Kidney tubule cell (primary cell): ENCODE data around the gene SEMA6B.
"Not testable (repeated sequence)": the region's sequence is repeated elsewhere in the genome, so short reads cannot be mapped to it uniquely, and the experiment has no call there.

ENCODE experiments used
- DNase-seq: peaks from one replicate; pipeline ENCODE4 v3.0.0-alpha.2; 2018; ENCODE audit warnings: low spot score

The SEMA6B gene

DNA sequence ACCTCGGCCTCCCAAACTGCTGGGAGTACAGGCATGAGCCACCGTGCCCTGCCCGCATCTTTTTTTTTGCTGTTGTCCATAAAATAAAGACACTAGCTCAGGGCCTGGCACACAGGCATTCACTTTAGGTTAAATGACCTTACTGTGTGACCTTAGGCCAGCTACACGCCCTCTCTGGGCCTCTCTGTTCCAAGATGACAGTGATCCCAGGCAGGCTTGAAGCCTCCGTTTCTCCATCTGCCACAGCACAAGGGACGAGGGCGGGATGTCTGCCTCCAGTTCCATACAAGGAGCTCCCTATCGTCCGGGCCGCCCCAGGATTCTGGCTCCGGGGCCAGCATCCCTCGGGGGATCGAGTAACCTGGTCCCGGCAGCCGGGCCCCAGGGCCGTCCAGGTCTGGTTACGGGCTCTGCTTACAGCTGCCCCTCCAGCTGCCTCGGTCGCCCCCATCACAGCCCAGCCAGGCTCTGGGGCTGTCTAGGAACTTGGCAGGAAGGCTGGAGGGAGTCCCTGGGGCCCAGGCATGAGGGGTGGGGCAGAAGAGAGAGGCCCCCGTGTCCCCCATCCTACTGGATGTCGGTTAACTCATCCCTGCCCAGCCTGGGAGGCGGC lies 11.9 kb upstream of the SEMA6B start:
- DNase-seq, result no peak

DNA sequence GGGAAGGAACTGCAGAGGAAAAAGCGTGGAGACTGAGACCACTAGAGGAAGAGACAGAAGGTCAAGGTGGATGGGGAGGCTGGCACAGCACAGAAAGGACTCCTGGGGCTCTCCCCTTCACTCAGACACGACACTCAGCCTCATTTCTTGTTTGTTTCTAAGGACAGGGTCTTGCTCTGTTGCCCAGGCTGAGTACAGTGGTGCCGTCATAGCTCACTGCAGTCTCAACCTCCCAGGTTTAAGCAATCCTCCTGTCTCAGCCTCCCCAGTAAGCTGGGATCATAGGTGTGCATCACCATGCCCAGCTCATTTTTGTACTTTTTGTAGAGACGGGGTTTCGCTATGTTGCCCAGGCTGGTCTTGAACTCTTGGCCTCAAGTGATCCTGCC lies 11.4 kb upstream of the SEMA6B start:
- DNase-seq, result no peak

DNA sequence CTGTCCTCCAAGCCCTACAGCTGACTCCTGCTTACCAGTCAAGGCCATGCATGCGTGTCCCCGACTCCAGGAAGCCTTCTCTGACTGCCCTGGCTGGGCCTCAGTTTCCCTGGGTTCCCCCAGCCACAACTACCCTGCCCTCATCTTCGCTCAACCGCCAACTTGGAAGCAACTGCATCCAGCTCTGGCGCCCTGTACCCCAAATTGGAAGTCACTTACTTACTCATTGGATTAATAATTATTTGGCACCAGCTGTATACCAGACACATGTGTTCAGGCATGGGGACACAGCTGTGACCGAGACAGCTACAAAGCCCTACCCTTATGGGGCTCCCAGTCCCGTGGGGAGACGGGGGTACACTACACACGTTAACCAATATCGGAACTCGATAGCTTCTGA lies 10.9 kb upstream of the SEMA6B start:
- DNase-seq, result no peak

DNA sequence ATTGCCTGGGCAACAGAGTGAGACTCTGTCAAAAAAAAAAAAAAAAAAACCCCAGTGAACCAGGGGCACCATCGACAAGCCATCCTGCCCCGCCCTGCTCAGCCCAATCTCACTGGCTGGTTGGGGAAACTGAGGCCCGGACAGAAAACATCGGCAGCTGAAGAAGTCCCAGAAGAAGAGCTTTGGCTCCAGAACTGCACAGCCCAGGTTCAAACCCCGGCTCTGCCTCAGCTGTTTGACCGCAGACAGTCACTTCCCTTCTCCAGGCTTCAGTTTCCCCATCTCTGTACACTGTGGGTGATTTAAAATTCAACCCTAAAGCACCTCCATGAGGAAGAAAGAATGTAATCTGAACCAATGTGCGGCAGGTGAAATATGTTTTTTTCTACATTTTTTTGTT lies 9.4 kb upstream of the SEMA6B start:
- DNase-seq, result no peak

DNA sequence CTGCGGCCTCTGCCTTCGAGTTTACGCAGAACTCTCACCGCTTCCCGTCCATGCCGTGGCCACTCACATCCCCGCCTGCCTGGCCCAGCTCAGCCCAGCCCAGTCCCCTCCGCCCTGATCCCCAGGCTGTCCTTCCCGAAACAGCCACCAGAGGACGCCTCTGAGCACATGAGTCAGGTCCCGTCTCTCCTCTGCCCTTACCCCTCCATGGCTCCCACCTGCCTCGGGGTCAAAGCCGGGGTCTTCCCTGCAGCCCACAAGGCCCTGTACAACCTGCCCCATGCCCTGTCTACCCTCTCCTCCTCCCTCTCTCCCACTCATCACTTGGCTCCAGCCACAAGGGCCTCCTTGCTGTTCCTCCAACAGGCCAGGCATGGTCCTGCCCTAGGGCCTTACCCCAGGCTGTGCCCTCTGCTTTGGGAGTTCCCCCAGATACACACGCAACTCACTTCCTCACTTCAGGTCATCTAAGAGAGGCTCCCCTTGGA lies 8.1 kb upstream of the SEMA6B start:
- peak; percentile 31 for DNase-seq

DNA sequence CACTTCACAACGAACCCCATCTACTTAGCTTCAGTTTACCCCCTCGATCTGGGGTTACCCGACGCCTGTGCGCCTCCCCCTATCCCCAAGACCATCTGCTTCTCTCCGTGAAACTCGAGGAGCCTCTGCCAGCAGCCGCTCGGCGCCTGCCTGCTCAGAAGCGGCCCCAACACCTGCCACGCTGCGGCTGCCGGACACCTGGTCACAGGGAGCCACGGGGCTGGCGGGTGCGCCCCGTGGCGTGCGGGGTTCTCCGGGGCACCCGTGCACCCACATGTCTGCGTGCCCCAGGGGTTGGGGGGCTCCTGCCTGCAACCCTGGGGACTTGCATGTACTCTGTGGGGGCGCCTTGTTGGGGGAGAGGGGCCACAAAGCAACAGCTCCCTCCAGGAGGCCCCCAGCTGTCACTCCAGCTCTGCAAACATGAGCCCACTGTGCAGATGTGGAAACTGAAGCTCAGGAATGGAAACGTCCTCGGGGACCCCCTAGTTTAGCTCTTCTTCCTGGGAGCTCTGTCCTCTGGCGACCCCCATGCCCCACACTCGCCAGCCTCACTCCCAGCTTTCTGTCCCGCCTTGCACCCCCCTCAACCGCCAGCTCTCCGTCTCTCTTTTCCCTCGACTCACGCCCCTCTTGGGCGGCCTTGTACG lies 7.0 kb upstream of the SEMA6B start:
- no peak for DNase-seq

DNA sequence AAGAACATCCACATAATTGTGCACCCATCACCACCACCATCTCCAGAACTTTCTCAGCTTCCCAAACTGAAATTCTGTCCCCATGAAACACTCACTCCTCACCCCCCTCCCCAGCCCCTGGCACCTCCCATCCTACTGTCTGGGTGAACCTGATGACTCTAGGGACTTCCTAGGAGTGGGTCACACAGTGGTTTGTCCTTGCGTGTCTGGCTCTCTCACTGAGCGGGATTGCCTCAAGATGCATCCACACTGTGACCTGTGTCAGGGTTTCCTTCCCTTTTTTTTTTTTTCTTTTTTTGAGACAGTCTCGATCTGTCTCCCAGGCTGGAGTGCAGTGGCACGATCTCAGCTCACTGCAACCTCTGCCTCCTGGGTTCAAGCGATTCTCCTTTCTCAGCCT lies 4.1 kb upstream of the SEMA6B start:
- DNase-seq, result not testable (repeated sequence)

DNA sequence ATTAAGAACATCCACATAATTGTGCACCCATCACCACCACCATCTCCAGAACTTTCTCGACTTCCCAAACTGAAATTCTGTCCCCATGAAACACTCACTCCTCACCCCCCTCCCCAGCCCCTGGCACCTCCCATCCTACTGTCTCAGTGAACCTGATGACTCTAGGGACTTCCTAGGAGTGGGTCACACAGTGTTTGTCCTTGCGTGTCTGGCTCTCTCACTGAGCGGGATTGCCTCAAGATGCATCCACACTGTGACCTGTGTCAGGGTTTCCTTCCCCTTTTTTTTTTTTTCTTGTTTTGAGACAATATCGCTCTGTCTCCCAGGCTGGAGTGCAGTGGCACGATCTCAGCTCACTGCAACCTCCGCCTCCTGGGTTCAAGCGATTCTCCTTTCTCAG lies 2.6 kb upstream of the SEMA6B start:
- DNase-seq, result not testable (repeated sequence)

DNA sequence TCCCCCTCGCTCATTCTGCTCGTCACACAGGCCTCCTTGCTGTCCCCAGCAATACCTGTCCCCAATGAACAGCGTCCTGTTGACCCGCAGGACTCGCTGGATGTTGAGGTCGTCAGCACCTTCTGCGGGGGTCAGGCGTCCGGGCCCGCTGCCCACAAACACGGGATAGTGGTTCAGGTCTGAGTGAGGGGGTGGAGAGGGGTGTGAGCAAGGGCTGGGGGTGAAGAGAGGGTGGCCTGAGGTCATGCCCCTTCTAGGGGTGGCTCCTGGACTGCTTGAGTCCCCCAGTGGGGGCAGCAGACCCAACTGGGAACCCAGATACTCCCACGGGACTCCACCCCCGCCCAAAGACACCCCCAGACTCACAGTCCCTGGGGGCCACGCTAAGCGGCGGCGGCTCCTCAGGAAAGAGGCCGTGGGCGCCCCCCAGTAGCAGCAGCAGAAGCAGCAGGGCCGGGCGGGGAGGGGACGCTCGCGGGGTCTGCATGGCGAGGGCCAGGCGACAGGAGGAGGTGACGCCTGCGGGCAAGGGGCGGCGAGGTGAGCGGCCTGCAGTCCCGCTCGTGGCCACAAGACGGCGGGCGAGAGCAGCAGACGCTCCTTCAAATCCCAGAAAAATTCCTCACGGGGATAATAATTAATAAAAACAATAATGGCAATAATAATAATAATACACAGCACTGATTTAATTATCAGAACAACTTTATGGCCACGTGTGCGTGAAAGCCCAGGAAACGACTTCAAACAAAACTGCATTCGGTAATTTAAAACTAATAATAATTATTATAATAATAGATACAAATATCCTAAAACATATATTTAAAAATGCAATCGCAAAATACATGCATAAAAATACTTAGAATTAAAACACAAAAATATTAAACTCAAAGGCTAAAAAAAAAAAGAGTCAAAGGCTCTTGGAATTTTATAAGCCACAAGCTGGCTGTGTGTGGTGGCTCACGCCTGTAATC lies 1.2 kb downstream of the SEMA6B start:
- DNase-seq, result peak; percentile 28

DNA sequence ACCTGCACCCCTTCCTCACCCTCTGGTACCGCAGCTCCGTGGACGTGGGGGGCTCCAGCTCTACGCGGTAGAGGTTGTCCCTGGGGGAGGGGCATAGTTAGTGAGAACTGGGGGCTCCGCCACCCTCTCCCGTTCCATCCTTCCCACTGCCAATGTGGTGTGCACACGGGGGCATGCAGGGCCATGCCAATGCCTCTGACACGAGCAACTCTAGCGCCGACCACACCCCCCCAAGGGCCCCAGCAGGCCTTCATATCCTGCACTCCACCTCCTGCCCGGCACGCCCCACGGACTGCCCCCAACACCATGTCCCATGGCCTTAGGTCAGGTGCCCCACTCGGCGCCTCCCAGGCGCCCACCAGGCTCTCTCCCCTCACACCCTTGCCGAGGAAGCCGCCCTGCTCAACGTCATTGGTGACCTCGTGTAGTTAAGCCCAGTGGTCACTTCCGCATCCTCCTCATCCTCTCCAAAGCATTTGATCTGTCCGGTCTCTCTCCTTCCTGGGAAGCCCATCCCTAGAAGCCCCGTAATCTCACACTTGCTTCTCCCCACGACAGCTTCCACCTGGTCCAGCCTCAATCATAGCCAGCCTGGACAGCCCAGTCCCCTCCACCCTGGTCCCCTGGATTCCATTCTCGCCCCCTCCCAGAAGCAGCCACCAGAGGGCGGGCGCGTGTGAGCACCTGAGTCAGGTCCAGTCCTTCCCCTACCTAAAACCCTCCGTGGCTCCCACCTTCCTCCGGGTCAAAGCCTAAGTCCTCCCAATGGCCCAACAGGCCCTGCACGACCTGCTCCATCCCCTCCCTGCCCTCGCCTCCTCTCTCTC lies 2.1 kb downstream of the SEMA6B start:
- DNase-seq, result no peak

DNA sequence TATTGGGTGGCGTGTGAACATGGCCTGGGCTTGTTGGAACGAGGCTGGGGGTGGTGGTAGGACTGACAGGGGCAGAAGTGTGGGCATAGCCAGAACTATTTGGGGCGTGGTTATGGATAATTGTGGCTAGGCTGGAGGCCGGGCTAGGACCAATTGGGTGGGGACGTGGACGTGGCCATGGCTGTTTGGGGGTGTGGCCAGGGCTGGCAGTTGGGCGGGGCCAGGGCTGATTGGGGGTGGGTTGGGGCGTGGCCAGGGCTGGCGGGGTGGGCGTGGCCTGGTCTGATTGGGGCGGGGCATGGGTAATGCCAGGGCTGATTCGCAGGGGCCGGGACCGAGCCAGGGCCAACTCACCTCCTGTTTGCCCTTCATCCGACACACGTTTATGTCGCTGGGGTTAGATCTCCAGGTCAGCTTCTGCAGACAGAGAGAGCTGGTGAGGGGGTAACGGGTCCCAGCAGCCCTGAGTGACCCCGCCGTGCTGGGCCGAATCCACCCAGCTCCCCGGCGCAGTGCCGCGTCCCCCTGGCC lies 2.8 kb downstream of the SEMA6B start:
- no peak for DNase-seq

DNA sequence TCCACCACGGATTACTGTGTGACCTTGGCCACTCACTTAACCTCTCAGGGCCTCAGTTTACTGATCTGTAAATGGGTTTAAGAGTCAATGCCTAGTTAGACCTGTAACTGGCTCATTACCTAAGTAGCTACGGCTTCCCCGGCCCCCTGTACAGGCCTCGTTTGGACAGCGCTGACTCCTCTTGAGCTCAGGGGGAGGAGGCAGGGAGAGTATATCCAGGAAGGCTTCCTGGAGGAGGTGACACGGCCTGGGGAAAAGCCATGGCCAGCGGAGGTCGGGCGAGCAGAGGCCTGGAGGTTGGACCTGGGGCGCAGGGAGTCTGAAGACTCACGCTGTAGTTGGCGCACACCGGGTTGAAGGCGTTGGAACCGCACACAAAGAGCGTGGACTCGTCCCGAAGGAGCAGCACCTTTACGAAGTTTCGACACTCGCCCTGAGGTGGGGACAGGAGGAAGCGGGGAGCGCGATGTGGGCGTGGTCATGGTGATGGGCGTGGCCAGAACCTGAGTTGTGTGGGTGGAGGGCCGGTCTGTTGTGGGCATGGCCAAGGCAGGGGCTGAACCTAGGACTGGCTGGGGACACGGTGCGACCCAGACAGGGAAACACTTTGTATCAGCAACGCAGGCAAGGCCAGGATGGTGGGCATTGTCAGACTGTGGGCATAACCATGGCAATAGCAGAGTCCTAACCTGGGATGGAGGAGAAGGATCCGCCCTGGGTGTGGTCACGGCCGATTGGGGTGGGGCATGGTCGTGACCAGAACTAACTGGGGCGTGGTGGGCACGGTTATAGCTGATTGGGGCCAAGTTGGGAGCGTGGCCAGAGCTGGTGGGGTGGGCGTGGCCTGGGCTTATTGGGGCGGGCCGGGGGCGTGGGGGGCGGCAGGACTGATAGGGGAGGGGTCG lies 3.6 kb downstream of the SEMA6B start:
- DNase-seq, result no peak

DNA sequence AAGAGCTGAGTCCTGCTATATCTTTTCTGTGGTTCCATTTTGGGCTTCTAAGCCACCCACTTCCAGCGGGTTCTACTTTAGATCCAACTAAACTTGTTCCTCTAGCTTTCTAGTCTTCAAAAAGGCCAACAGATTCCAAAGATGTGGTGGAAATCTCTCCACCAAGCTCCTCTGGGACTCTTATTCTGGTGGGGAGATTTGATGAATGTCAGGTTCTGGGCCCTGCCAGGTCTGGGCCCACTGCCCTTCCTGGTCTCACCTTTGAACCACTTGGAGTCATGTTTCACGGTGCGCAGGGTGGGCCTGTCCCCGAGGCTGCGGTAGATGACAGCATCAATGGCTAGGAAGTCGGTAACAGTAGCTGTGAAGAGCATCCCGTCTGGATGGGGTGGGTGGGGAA lies 4.8 kb downstream of the SEMA6B start:
- DNase-seq, result no peak

DNA sequence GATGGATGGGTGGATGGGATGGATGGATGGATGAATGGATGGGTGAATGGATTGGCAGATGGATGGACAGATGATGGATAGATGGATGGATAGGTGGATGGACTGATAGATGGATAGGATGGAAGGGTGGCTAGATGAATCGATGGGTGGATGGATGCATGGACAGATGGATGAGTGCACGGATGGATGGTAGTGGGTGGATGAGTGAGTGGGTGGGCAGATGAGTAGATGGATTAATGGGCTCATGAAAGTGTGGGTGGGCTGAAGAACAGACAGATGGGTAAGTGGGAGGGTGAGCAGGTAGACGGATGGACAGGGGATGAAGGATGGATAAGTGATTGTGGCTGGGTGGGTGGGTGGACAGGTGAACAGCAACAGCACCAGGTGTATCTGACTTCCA lies 5.7 kb downstream of the SEMA6B start:
- no peak for DNase-seq

DNA sequence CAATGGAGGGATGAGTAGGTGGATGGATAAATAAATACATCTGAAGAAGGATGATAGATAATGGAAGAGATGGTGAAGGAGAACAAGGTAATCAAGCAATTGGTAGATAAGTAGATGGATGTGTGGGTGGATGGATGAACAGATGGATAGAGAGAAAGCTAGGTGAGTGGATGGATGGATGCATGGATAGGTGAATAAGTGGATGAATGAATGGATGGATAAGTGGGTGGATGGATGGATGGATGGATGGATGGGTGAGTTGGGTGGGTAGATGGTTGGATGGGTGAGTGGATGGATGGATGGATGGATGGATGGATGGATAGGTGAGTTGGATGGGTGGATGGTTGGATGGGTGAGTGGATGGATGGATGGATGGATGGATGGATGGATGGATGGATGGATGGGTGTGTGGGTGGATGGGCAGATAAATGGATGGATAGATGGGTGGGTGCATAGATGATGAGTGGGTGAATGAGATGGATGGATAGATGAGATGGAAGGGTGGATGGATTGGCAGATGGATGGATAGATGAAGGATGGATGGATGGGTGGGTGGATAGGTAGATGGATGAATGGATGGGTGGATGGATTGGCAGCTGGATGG lies 6.3 kb downstream of the SEMA6B start:
- DNase-seq, result no peak

DNA sequence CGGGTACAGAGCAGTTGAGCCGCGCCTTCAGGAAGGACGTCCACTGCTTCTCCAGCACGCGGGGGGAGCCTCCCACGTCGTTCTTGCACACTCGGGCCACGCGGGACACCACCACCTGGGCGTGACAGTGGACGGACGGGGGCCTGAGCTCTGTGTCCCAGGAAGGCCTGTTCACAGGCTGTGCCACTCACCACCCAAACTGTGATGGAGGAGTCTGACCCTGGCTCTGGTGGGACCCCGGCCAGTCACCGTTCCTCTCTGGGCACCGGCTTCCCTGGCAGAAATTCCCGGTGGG lies 7.0 kb downstream of the SEMA6B start:
- no peak for DNase-seq

DNA sequence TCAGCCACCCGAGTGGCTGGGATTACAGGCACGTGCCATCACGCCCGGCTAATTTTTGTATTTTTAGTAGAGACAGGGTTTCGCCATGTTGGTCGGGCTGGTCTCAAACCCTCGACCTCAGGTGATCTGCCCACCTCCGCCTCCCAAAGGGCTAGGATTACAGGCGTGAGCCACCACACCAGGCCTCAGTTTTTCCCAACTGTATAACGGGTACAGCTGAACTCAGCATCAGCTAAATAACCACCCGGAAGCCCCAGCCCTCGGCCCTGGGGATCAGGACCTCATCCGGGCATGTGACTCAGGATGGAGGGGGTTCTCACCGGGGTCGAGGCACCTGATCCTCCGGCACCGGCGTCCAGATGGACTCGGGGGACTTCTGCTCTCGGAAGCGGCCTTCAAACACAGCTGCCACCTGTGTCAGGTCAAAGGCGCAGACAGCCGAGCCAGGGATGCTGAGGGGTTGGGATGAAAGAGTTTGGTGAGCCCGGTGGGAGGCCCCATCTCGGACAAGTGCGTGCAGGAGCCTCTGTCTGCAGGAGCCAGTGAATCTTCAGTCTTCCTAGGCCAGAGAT lies 8.9 kb downstream of the SEMA6B start:
- DNase-seq, result no peak

DNA sequence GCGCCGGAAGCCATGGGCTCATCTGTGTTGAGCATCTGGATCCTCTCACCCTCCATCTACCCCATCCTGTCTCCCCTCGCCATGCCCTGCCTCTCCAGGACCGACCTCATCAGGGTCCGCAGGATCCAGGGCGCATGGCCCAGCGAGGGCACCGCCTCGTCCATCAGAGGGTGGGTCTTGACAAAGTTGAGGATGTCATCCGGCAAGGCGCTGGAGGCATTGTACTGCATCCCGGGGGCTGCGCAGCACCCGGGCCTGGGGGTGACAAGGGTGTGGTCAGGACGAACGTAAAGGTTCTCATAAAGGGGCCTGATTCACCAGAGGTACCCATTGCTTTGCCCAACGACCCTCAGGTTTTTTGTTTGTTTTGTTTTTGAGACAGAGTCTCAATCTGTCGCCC lies 9.5 kb downstream of the SEMA6B start:
- DNase-seq, result no peak

DNA sequence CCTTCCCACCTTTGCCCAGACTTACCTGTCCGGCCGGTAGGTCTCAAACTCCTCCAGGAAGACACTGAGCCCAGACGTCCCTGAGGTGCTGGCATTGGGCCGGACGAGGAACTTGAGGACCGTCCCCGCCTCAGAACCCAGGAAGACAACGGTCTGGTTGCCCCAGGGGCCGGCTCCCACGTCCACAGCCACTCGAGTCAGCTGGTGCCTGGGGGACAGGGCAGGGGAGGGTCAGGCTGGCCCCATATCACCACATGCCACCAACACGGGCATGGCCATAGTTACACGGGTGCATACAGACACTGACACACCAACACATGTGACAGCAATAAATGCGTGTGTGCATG lies 11.3 kb downstream of the SEMA6B start:
- no peak for DNase-seq
